ENCODE results near the gene LRTM2. TPM values are rescaled to one million over a fixed set of nuclear protein-coding genes. Genes with fewer than 3 reads are reported as not detected.

LRTM2 gene
- total and polyA plus RNA-seq, 9 of the 15 experiments (the other 6 are each of a cell fraction or from before 2014, with no cell fraction given) = 0.09 TPM; not detected in 8

DNA sequence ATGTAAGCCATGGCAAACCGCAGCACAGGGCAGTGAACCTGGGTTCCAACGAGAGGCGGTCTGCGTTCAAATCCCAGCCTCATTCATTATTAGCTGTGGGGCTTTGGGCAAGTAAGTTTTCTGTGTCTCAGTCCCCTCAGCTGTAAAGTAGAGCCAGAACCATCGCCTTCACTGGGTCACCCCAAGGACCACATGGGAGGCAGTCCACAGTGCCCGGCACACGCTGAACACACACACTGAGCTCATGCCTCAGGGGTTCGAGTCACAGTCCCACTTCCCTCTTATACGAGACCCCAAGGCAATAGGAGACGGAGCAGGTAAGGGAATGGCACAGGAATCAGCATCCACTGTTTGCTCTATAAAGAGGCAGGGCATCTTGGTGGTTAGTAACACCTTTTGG, 19.1 kb downstream of the LRTM2 start:
- Histone ChIP-seq H2AFZ (ENCODE audit: low read depth, low read length) (no peak overlapping the region), H3K4me3 (no peak overlapping the region), H3K27ac (ENCODE audit: extremely low read depth, low read depth, low read length) (no peak overlapping the region), H3K27me3 (ENCODE audit: control insufficient read depth in 2 of 2, insufficient read depth in 2 of 2, low read length in 2 of 2) (peaks cover 27 to 75% of the 10 kb centered on the region in 2 experiments), H3K4me2 (ENCODE audit: insufficient read depth, low read length) (no peak overlapping the region), H3K36me3 (ENCODE audit: control insufficient read depth, insufficient read depth, low read length) (no peaks in the 10 kb centered on the region), H3K9me3 (replicated peaks; ENCODE audit: control insufficient read depth, insufficient read depth, low read depth, low read length) (no peaks in the 10 kb centered on the region), H3K9ac (ENCODE audit: insufficient read depth in 1 of 2, low read depth in 2 of 2, low read length in 2 of 2) (no peak overlapping the region), H3K79me2 (ENCODE audit: control insufficient read depth, insufficient read depth, low read length) (no peaks in the 10 kb centered on the region), H4K20me1 (replicated peaks; ENCODE audit: control insufficient read depth, insufficient read depth, low read length) (no peaks in the 10 kb centered on the region), H3K4me1 (replicated peaks in 1 of 2; ENCODE audit: control insufficient read depth in 2 of 2, insufficient read depth in 2 of 2, low read length in 2 of 2) (peaks cover 0 to 11% of the 10 kb centered on the region in 2 experiments; a peak in 1 of 5 replicates), H3K9me1 (ENCODE audit: control insufficient read depth, insufficient read depth, low read length) (no peaks in the 10 kb centered on the region)
- ATAC-seq = no peak
- intact Hi-C loops (cut with micrococcal nuclease) = no loop called here
- BruUV-seq (replicated peaks) = no TSS peak
- FAIRE-seq = no peak
- in situ Hi-C loops (cut with MboI) = no loop called here
- no peak for TF ChIP-seq ZNF696 (CRISPR knock-in tag; conservative IDR thresholded peaks at IDR 0.05)
- TF ChIP-seq ZFP1 (CRISPR knock-in tag; IDR thresholded peaks at IDR 0.05) = no peak
- TF ChIP-seq, protein P1, sequence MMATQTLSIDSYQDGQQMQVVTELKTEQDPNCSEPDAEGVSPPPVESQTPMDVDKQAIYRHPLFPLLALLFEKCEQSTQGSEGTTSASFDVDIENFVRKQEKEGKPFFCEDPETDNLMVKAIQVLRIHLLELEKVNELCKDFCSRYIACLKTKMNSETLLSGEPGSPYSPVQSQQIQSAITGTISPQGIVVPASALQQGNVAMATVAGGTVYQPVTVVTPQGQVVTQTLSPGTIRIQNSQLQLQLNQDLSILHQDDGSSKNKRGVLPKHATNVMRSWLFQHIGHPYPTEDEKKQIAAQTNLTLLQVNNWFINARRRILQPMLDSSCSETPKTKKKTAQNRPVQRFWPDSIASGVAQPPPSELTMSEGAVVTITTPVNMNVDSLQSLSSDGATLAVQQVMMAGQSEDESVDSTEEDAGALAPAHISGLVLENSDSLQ (IDR thresholded peaks at IDR 0.05) = no peak
- no peak for TF ChIP-seq ZBTB8A (IDR thresholded peaks at IDR 0.05; ENCODE audit: partially characterized antibody)
- no peak for TF ChIP-seq CCNT2 (IDR thresholded peaks at IDR 0.05; ENCODE audit: borderline replicate concordance, extremely low read depth, insufficient read length, low read depth, low read length)
- TF ChIP-seq, protein P2, sequence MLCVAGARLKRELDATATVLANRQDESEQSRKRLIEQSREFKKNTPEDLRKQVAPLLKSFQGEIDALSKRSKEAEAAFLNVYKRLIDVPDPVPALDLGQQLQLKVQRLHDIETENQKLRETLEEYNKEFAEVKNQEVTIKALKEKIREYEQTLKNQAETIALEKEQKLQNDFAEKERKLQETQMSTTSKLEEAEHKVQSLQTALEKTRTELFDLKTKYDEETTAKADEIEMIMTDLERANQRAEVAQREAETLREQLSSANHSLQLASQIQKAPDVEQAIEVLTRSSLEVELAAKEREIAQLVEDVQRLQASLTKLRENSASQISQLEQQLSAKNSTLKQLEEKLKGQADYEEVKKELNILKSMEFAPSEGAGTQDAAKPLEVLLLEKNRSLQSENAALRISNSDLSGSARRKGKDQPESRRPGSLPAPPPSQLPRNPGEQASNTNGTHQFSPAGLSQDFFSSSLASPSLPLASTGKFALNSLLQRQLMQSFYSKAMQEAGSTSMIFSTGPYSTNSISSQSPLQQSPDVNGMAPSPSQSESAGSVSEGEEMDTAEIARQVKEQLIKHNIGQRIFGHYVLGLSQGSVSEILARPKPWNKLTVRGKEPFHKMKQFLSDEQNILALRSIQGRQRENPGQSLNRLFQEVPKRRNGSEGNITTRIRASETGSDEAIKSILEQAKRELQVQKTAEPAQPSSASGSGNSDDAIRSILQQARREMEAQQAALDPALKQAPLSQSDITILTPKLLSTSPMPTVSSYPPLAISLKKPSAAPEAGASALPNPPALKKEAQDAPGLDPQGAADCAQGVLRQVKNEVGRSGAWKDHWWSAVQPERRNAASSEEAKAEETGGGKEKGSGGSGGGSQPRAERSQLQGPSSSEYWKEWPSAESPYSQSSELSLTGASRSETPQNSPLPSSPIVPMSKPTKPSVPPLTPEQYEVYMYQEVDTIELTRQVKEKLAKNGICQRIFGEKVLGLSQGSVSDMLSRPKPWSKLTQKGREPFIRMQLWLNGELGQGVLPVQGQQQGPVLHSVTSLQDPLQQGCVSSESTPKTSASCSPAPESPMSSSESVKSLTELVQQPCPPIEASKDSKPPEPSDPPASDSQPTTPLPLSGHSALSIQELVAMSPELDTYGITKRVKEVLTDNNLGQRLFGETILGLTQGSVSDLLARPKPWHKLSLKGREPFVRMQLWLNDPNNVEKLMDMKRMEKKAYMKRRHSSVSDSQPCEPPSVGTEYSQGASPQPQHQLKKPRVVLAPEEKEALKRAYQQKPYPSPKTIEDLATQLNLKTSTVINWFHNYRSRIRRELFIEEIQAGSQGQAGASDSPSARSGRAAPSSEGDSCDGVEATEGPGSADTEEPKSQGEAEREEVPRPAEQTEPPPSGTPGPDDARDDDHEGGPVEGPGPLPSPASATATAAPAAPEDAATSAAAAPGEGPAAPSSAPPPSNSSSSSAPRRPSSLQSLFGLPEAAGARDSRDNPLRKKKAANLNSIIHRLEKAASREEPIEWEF (CRISPR knock-in tag; IDR thresholded peaks at IDR 0.05) = no peak
- no peak for TF ChIP-seq HDAC8 (tag; IDR thresholded peaks at IDR 0.05)
- no peak for TF ChIP-seq ZNF239 (CRISPR knock-in tag; IDR thresholded peaks at IDR 0.05)
- TF ChIP-seq, protein P3, sequence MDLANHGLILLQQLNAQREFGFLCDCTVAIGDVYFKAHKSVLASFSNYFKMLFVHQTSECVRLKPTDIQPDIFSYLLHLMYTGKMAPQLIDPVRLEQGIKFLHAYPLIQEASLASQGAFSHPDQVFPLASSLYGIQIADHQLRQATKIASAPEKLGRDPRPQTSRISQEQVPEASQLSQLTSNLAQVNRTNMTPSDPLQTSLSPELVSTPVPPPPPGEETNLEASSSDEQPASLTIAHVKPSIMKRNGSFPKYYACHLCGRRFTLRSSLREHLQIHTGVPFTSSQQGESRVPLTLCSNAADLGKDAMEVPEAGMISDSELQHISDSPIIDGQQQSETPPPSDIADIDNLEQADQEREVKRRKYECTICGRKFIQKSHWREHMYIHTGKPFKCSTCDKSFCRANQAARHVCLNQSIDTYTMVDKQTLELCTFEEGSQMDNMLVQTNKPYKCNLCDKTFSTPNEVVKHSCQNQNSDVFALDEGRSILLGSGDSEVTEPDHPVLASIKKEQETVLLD (IDR thresholded peaks at IDR 0.05) = no peak
- no peak for TF ChIP-seq RCOR1 (IDR thresholded peaks at IDR 0.05; ENCODE audit: borderline replicate concordance in 1 of 2, low read depth in 2 of 2, low read length in 2 of 2)
- TF ChIP-seq TCF3 (CRISPR knock-in tag; IDR thresholded peaks at IDR 0.05) = no peak
- DNase-seq (ENCODE audit: extremely low read depth in 1 of 4, low spot score in 3 of 4) = no peak
- CTCF ChIA-PET (ENCODE audit: low intra/inter-chr PET ratio) = no interaction called here
- 3% methylated on average over 6 of the region's 10 CpGs for WGBS (ENCODE audit: insufficient coverage, low coverage, missing lambda C conversion rate)
- POLR2A ChIA-PET = no interaction called here

All from K562 (cell line).